ENCODE measurements around the gene MRPL36. TPM values are rescaled to one million over a fixed set of nuclear protein-coding genes. Genes with fewer than 3 reads are reported as not detected.

The MRPL36 gene
- total and polyA plus RNA-seq, 9 of the 15 experiments (the other 6 are each of a cell fraction or from before 2014, with no cell fraction given), result 78.3 to 557 (median 124) TPM

GRCh38 chr5:1771149-1772065 lies 28.2 kb downstream of the MRPL36 start:
- Histone ChIP-seq H3K9me1 (ENCODE audit: control insufficient read depth, insufficient read depth, low read length) (no peaks in the 10 kb centered on the region), H3K27me3 (ENCODE audit: control insufficient read depth in 2 of 2, insufficient read depth in 2 of 2, low read length in 2 of 2) (peaks cover 46 to 66% of the 10 kb centered on the region in 2 experiments), H3K4me1 (replicated peaks in 1 of 2; ENCODE audit: control insufficient read depth in 2 of 2, insufficient read depth in 2 of 2, low read length in 2 of 2) (peaks cover 0 to 7% of the 10 kb centered on the region in 2 experiments; a peak in 1 of 5 replicates), H3K27ac (ENCODE audit: extremely low read depth, low read depth, low read length) (no peak overlapping the region), H3K36me3 (ENCODE audit: control insufficient read depth, insufficient read depth, low read length) (no peaks in the 10 kb centered on the region), H2AFZ (ENCODE audit: low read depth, low read length) (no peak overlapping the region), H3K79me2 (ENCODE audit: control insufficient read depth, insufficient read depth, low read length) (no peaks in the 10 kb centered on the region), H4K20me1 (replicated peaks; ENCODE audit: control insufficient read depth, insufficient read depth, low read length) (0 out of 2 replicates have a peak, but pooled peaks cover 1% of the 10 kb centered on the region), H3K4me2 (ENCODE audit: insufficient read depth, low read length) (no peak overlapping the region), H3K4me3 (no peak overlapping the region), H3K9me3 (replicated peaks; ENCODE audit: control insufficient read depth, insufficient read depth, low read depth, low read length) (no peaks in the 10 kb centered on the region), H3K9ac (ENCODE audit: insufficient read depth in 1 of 2, low read depth in 2 of 2, low read length in 2 of 2) (no peak overlapping the region; a peak in 1 of 4 replicates)
- DNase-seq (ENCODE audit: extremely low read depth in 1 of 4, low spot score in 3 of 4) (no peak), ATAC-seq (no peak), FAIRE-seq (no peak)
- ChIA-PET CTCF (ENCODE audit: low intra/inter-chr PET ratio) (no interaction called here), POLR2A (interaction anchor here (0.6 to 1.5 kb wide), 4 partner anchors 22 to 256 kb away, joined by 3 to 4 read pairs (median 3); no protein-coding TSS in a partner anchor)
- intact Hi-C loops (cut with micrococcal nuclease) (no loop called here), in situ Hi-C loops (cut with MboI) (no loop called here)
- no TSS peak for BruUV-seq (replicated peaks)
- 2% methylated on average over 20 of the region's 20 CpGs for WGBS (ENCODE audit: insufficient coverage, low coverage, missing lambda C conversion rate)
- TF ChIP-seq E2F8 (IDR thresholded peaks at IDR 0.05; ENCODE audit: low read depth, partially characterized antibody) (no peak), HINFP (tag; conservative IDR thresholded peaks at IDR 0.05; ENCODE audit: low read depth) (no peak), SNRNP70 (optimal IDR thresholded peaks at IDR 0.05; ENCODE audit: low read depth, low read length) (no peak), U2AF2 (optimal IDR thresholded peaks at IDR 0.05; ENCODE audit: low read depth, low read length) (no peak), ZBTB5 (IDR thresholded peaks at IDR 0.05) (no peak)

Measured in K562 (cell line).